SK-N-SH treated with all-trans-retinoic acid at 6 μM for 48 hours (cell line): Measurements from ENCODE around the gene PPP1CC.

Experiments
- CSRNP3 ChIP-seq: fragments of 250-450 bp; sonication (Bioruptor Pico); IDR thresholded peaks from 2 replicates; pipeline ENCODE4 v1.5.1; 2021; ENCODE audit warnings: mild to moderate bottlenecking, moderate library complexity
- GLIS3 ChIP-seq: fragments of 250-450 bp; sonication (Bioruptor Pico); IDR thresholded peaks from 2 replicates; pipeline ENCODE4 v1.5.0; 2020; ENCODE audit warnings: mild to moderate bottlenecking, moderate library complexity
- RARB ChIP-seq: fragments of 250-450 bp; sonication (Bioruptor Pico); IDR thresholded peaks from 2 replicates; pipeline ENCODE4 v1.8.0; 2021; ENCODE audit warnings: mild to moderate bottlenecking, moderate library complexity
- SNAI2 ChIP-seq: fragments of 250-450 bp; sonication (Bioruptor Pico); IDR thresholded peaks from 2 replicates; pipeline ENCODE4 v1.5.0; 2020; ENCODE audit warnings: mild to moderate bottlenecking, moderate library complexity
- TCF4 ChIP-seq: fragments of 250-450 bp; sonication (Bioruptor Pico); IDR thresholded peaks from 2 replicates; pipeline ENCODE4 v1.8.0; 2021; ENCODE audit warnings: mild to moderate bottlenecking, moderate library complexity, borderline replicate concordance
- TSHZ2 ChIP-seq: fragments of 250-450 bp; sonication (Bioruptor Pico); IDR thresholded peaks from 2 replicates; pipeline ENCODE4 v1.5.0; 2020; ENCODE audit warnings: mild to moderate bottlenecking, moderate library complexity
- ZC3H10 ChIP-seq: fragments of 250-450 bp; sonication (Bioruptor Pico); IDR thresholded peaks from 2 replicates; pipeline ENCODE4 v1.5.1; 2021; ENCODE audit warnings: mild to moderate bottlenecking, moderate library complexity
- ZFP3 ChIP-seq: fragments of 250-450 bp; sonication (Bioruptor Pico); IDR thresholded peaks from 2 replicates; pipeline ENCODE4 v1.5.0; 2020; ENCODE audit warnings: mild to moderate bottlenecking, moderate library complexity
- TF ChIP-seq, protein P1 (sequence below): fragments of 250-450 bp; sonication (Bioruptor Pico); IDR thresholded peaks from 2 replicates; pipeline ENCODE4 v1.5.1; 2020; ENCODE audit warnings: low read depth, mild to moderate bottlenecking, moderate library complexity

DNA sequence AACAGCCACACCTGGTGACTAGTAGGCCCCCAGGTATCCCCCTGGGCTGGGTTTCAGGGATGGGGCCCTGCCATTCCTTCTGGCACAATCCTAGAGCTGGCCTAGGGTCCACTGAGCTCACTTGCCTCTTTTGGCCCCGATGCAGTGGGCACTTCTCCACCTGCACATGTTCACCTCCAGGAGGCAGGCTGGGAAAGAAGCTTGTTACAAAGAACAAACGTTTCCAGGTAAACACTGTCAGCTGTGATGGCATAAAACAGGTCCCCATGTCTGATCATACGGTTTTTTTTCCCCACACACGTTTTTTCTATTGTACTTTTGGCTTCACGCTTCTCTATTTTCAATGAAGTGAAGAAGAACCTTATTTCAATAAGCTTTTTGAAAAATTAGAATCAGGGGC lies 37.9 kb downstream of the PPP1CC start:
- no peak for TF ChIP-seq GLIS3 (CRISPR knock-in tag)
- TF ChIP-seq ZC3H10 (CRISPR knock-in tag), result no peak
- no peak for TF ChIP-seq ZFP3 (CRISPR knock-in tag)
- no peak for TF ChIP-seq TCF4 (CRISPR knock-in tag)
- no peak for TF ChIP-seq CSRNP3
- TF ChIP-seq SNAI2 (CRISPR knock-in tag), result no peak
- TF ChIP-seq, protein P1, sequence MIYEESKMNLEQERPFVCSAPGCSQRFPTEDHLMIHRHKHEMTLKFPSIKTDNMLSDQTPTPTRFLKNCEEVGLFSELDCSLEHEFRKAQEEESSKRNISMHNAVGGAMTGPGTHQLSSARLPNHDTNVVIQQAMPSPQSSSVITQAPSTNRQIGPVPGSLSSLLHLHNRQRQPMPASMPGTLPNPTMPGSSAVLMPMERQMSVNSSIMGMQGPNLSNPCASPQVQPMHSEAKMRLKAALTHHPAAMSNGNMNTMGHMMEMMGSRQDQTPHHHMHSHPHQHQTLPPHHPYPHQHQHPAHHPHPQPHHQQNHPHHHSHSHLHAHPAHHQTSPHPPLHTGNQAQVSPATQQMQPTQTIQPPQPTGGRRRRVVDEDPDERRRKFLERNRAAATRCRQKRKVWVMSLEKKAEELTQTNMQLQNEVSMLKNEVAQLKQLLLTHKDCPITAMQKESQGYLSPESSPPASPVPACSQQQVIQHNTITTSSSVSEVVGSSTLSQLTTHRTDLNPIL (CRISPR knock-in tag), result no peak
- TF ChIP-seq TSHZ2 (CRISPR knock-in tag), result no peak
- no peak for TF ChIP-seq RARB
